RWPE2 (cell line): ENCODE measurements around the gene DCAF17.
"Not testable (repeated sequence)": the region's sequence is repeated elsewhere in the genome, so short reads cannot be mapped to it uniquely, and the experiment has no call there.

Experiments
- ATAC-seq: fragments of 200-7000 bp; cut with Tn5 transposase; 3 replicates; pipeline ENCODE4 v1.9.1; 2021; ENCODE audit warnings: low read depth
- DNase-seq: peaks from one replicate; pipeline ENCODE4 v3.0.0-alpha.2; 2020; ENCODE audit warnings: low spot score
- H3K27ac ChIP-seq: fragments of 450-650 bp; 2 replicates; pipeline ENCODE4 v1.5.1; 2017; ENCODE audit warnings: mild to moderate bottlenecking; ENCODE audit not compliant: poor library complexity, severe bottlenecking
- H3K27me3 ChIP-seq: fragments of 250-450 bp; sonication (Bioruptor Pico); 2 replicates; pipeline ENCODE4 v1.5.1; 2021; ENCODE audit warnings: mild to moderate bottlenecking, moderate library complexity; ENCODE audit not compliant: insufficient read depth, poor library complexity, severe bottlenecking
- H3K36me3 ChIP-seq: fragments of 250-450 bp; sonication (Bioruptor Pico); 2 replicates; pipeline ENCODE4 v1.5.1; 2020; ENCODE audit warnings: low read depth, mild to moderate bottlenecking, moderate library complexity
- H3K4me1 ChIP-seq: fragments of 250-450 bp; sonication (Bioruptor Pico); 2 replicates; pipeline ENCODE4 v1.5.1; 2021; ENCODE audit warnings: mild to moderate bottlenecking, moderate library complexity; ENCODE audit not compliant: insufficient read depth, poor library complexity, severe bottlenecking
- H3K4me3 ChIP-seq: fragments of 250-450 bp; sonication (Bioruptor Pico); 2 replicates; pipeline ENCODE4 v1.5.1; 2021; ENCODE audit warnings: mild to moderate bottlenecking, moderate library complexity; ENCODE audit not compliant: severe bottlenecking
- H3K9me3 ChIP-seq: fragments of 250-450 bp; sonication (Bioruptor Pico); 2 replicates; pipeline ENCODE4 v1.5.1; 2021; ENCODE audit warnings: mild to moderate bottlenecking, moderate library complexity; ENCODE audit not compliant: severe bottlenecking
- CTCF ChIP-seq: fragments of 450-650 bp; IDR thresholded peaks from one replicate; pipeline ENCODE4 v1.5.1; 2017; ENCODE audit warnings: mild to moderate bottlenecking, moderate library complexity; ENCODE audit not compliant: poor library complexity, severe bottlenecking

DCAF17 gene

DNA sequence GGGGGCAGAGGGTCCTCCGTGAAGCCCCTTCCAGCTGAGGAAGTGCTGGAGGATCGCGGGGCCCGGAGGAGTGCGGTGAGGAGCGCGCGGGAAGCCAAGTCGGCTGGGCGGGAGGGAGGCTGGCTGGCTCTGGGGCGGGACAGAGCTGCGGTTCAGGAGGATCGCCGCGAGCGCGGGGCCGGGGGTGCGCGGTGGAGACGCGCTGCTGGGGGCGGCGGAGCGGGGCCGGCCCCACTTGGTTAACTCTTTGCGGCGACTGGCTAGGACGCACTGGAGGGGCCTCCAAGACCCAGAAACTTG is 88.7 kb downstream of the DCAF17 start:
- DNase-seq, result peak; percentile 56
- TF ChIP-seq CTCF, result no peak
- H3K36me3 ChIP-seq, result no peaks in the 10 kb centered on the region
- peaks cover 8% of the 10 kb centered on the region for H3K4me1 ChIP-seq
- H3K9me3 ChIP-seq, result no peaks in the 10 kb centered on the region
- peak overlapping the region; percentile 35 for H3K27ac ChIP-seq
- peak overlapping the region; percentile 46 for H3K4me3 ChIP-seq
- peak; percentile 55 for ATAC-seq
- H3K27me3 ChIP-seq, result no peaks in the 10 kb centered on the region

DNA sequence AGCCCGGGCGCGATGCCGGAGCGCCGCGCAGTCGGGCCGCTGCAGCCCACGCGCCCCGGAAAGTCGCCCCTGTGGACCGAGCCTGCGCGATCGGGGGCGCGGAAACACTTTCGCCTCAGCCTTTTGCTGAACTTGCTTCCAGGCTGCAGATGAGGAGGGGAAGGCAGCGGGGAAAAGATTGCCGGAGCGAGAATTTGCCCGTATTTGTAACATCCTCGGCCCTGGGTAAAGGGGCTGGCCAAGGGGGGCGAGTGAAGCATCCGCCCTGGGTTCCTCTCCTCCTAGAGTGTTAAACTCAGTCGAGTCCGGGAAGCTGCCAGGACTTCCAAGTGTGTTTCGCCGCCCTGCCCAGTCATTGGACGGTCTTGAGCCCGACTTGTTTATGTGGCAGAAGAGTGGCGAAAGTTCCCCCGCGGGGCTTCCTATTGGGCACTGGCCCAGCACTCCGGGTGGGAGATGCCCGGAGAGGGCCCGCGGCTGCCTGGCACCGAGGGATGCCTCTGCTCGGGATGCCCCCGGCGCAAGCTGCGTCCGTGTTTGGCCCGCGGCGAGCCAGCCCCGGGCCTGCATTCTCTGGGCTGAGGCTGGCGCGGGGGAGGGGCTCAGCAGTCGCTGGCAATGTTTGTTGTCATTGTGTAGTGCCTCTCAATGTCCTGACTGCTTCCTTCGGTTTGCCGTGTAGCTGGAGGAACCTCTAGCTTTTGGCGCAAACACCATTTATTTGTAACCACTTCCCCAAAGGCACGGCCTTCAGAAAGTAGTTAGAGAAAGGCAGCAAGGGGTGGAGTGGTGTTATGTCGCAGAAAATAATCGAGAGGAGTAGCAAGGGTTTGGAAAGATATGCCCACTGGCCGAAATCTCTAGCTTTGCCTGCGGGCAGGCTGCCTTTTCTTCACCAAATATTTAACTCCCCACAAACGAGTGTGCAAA is 89.3 kb downstream of the DCAF17 start:
- Histone ChIP-seq H3K9me3 (no peaks in the 10 kb centered on the region), H3K27me3 (no peaks in the 10 kb centered on the region), H3K36me3 (no peaks in the 10 kb centered on the region), H3K4me1 (peaks cover 8% of the 10 kb centered on the region), H3K4me3 (peak overlapping the region; percentile 46), H3K27ac (peak overlapping the region; percentile 35)
- ATAC-seq (peak; percentile 49), DNase-seq (peak; percentile 70)
- no peak for TF ChIP-seq CTCF

DNA sequence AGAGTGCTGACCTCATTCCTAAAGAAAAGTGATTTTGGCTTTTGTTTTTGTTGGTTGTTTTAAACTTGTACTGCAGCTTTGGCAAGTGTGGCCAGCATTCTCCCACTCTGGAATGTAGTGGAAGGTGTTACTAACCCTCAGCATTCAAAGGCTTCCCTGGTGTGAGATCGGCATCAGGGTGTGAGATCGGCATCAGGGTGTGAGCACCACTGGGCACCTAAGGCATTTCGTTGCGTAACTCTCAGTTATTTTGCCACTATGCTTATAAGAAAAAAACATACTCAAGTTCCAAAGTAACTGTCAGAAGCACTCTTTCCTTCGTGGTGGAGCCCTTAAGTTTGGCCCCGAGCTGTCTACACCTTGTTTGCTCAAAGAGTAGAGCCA is 90.0 kb downstream of the DCAF17 start:
- Histone ChIP-seq H3K4me1 (peaks cover 8% of the 10 kb centered on the region), H3K9me3 (no peaks in the 10 kb centered on the region), H3K36me3 (no peaks in the 10 kb centered on the region), H3K27me3 (no peaks in the 10 kb centered on the region), H3K4me3 (peak overlapping the region; percentile 46), H3K27ac (peak overlapping the region; percentile 35)
- TF ChIP-seq CTCF, result no peak
- DNase-seq (no peak), ATAC-seq (peak; percentile 55)

DNA sequence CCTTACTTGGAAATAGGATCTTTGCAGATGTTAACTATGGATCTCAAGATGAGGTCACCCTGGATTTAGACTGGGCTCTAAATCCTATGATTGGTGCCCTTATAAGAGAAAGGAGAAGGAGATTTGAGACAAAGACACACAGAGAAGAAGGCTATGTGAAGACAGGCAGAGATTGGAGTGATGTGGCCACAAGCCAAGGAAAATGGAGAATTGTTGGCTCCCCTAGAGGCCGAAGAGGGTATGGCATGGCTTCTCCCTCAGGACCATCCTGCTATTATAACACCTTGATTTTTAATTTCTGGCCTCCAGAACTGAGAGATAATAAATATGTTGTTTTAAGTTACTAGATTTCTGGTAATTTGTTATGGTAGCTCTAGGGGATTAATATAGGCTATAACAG is 95.9 kb downstream of the DCAF17 start:
- no peak overlapping the region for H3K27ac ChIP-seq
- H3K9me3 ChIP-seq, result no peaks in the 10 kb centered on the region
- H3K4me3 ChIP-seq, result no peak overlapping the region
- H3K27me3 ChIP-seq, result no peaks in the 10 kb centered on the region
- ATAC-seq, result no peak
- peak; percentile 43 for TF ChIP-seq CTCF
- no peaks in the 10 kb centered on the region for H3K36me3 ChIP-seq
- DNase-seq, result no peak
- no peaks in the 10 kb centered on the region for H3K4me1 ChIP-seq

- ATAC-seq (no peak), DNase-seq (no peak)
- TF ChIP-seq CTCF, result no peak
Measured at GRCh38 chr2:171530378-171530777, 96.4 kb downstream of the DCAF17 start.

DNA sequence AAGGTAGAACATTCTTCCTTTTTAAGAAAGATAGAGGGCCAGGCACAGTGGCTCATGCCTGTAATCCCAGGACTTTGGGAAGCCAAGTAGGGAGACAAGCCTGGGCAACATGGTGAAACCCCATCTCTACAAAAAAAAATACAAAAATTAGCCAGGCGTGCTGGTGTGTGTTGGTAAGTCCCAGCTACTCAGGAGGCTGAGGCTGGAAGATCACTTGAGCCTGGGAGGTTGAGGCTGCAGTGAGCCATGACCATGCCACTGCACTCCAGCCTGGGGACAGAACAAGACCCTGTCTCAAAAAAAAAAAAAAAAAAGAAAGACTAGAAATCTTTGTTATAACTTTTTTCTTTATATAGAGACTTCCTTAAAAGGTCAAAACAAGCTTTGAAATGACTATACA is 96.8 kb downstream of the DCAF17 start:
- H3K27me3 ChIP-seq, H3K36me3 ChIP-seq, DNase-seq, H3K27ac ChIP-seq, H3K4me3 ChIP-seq, H3K4me1 ChIP-seq, ATAC-seq, H3K9me3 ChIP-seq: not testable (repeated sequence)

More at GRCh38 chr2:171530378-171530777, 96.4 kb downstream of the DCAF17 start:
- H3K36me3 ChIP-seq, result no peaks in the 10 kb centered on the region
- no peaks in the 10 kb centered on the region for H3K9me3 ChIP-seq
- no peak overlapping the region for H3K27ac ChIP-seq
- no peaks in the 10 kb centered on the region for H3K4me1 ChIP-seq
- H3K27me3 ChIP-seq, result no peaks in the 10 kb centered on the region
- H3K4me3 ChIP-seq, result no peak overlapping the region
